Left kidney (tissue), 2 donors: ENCODE data around the gene SYCE1L. TPM values are rescaled to one million over a fixed set of nuclear protein-coding genes. Genes with fewer than 3 reads are reported as not detected.
"Not testable (repeated sequence)": the region's sequence is repeated elsewhere in the genome, so short reads cannot be mapped to it uniquely, and the experiment has no call there.

Experiments used
- DNase-seq: peaks from one replicate; pipeline ENCODE4 v3.0.0-alpha.2; 2013
- polyA plus RNA-seq: library from polyadenylated mRNA; unstranded; fragments of 120-200 nt; gene quantifications from one replicate; pipeline ENCODE4 v1.2.1, GENCODE V29; 2013; ENCODE audit not compliant: insufficient read length

SYCE1L gene
- polyA plus RNA-seq, 1 donor = 2.1 TPM

- not testable (repeated sequence) for DNase-seq
Measured at GRCh38 chr16:77242471-77242870, 43.3 kb downstream of the SYCE1L start.

- no peak for DNase-seq
Measured at GRCh38 chr16:77246150-77246549, 46.9 kb downstream of the SYCE1L start.

- no peak for DNase-seq
Measured at GRCh38 chr16:77250400-77250799, 51.2 kb downstream of the SYCE1L start.

Other genes starting within 250 kb of the SYCE1L start
- 28.0 TPM for gene MON1B, start 8.2 kb upstream of the SYCE1L start, polyA plus RNA-seq
- 3.3 TPM for gene ADAMTS18, start 235.6 kb downstream of the SYCE1L start, polyA plus RNA-seq